HG03442 (cell line): ENCODE data around the gene FCRL3.
"Not testable (repeated sequence)": the region's sequence is repeated elsewhere in the genome, so short reads cannot be mapped to it uniquely, and the experiment has no call there.

ENCODE experiments used
- ATAC-seq: cut with Tn5 transposase; IDR thresholded peaks from one replicate; pipeline ENCODE4 v1.9.1; 2021; ENCODE audit warnings: mild to moderate bottlenecking, moderate library complexity; ENCODE audit not compliant: unreplicated experiment

The FCRL3 gene, protein sequence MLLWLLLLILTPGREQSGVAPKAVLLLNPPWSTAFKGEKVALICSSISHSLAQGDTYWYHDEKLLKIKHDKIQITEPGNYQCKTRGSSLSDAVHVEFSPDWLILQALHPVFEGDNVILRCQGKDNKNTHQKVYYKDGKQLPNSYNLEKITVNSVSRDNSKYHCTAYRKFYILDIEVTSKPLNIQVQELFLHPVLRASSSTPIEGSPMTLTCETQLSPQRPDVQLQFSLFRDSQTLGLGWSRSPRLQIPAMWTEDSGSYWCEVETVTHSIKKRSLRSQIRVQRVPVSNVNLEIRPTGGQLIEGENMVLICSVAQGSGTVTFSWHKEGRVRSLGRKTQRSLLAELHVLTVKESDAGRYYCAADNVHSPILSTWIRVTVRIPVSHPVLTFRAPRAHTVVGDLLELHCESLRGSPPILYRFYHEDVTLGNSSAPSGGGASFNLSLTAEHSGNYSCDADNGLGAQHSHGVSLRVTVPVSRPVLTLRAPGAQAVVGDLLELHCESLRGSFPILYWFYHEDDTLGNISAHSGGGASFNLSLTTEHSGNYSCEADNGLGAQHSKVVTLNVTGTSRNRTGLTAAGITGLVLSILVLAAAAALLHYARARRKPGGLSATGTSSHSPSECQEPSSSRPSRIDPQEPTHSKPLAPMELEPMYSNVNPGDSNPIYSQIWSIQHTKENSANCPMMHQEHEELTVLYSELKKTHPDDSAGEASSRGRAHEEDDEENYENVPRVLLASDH

DNA sequence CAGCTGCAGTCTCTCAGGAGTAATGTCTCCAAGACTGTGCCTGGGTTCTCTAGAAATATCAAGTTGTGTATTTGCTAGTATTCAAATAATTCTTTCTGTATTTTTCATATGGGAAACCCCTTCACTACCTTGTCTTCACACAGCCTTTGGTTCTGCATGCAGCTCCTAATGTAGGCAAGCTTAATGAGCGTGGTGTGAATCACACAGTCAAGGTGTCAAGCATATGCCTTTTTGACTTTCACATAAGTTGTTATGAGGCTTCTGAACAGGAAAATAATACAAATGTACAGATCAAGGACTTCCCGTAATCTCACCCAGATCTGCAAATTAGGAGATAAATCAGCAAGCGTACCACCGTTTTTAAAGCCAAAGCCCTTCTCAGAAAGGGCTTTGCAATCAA is at the start of gene FCRL3:
Gene FCRL3 (minus strand): TSS at position 38 of the 400 bp plus-strand sequence. CDS start 280 bp downstream, outside the sequence.
- ATAC-seq = no peak

DNA sequence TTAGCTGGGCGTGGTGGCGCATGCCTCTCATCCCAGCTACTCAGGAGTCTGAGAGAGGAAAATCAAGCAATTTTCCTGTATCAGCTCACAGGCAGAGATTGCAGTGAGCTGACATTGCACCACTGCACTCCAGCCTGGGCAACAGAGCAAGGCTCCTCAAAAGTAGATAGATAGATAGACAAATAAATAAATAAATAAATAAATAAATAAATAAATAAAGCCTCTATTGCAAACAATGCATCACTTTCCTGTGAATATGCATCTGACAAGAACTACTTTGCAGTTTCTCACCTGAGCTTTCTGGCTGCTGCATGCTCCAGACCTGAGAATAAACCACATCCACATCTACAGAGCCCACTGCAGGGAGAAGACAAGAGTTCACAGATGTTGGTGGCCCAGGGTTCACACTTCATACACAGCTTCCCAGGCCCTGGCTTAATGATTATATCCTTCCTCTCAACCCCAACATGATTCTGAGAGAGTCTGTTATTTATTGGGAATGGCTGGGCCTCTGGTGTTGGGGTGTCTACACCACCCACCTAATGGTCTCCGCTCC is 47.8 kb upstream of the FCRL3 start:
- no peak for ATAC-seq

DNA sequence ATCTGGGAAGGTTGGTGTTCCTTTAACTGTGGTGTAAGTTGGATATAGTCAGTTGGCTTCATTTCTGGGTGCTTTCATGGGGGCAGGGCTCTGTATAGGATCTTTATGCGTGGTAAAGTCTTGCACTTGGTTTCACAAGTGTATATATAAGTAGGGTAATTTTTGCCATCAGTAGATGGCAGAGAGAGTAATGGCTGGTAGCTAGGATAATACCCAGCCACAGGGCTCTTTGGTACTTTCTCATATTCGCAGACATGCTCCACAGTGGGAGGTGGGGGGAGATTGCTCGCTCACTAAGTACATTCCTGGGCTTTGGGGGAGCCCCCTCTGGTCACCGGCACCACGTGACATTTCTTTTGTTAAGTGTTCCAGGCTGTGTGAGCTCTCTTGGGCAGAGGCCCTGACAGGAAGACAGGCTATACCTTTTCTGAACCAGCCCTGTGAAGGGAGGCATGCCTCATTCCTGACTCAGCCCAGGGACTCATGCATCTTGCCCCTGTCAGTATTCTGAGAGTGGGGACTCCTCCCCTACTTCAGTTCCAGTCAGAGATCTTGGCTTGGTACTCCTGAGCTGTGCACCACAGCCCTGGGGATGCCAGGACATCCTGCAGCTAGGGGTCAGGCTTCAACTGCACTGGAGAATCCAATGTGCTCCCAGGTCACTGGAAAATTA is 38.8 kb upstream of the FCRL3 start:
- peak; percentile 39 for ATAC-seq

DNA sequence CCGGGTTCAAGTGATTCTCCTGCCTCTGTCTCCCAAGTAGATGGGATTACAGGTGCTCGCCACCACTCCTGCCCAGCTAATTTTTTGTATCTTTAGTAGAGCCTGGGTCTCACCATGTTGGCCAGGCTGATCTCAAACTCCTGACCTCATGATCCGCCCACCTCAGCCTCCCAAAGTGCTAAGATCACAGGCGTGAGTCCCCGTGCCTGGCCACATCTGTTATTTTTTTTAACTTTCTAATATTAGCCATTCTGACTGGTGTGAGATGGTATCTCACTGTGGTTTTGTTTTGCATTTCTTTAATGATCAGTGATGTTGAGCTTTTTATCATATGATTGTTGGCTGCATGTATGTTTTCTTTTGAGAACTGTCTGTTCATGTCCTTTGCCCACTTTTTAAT is 35.4 kb upstream of the FCRL3 start:
- ATAC-seq = not testable (repeated sequence)

DNA sequence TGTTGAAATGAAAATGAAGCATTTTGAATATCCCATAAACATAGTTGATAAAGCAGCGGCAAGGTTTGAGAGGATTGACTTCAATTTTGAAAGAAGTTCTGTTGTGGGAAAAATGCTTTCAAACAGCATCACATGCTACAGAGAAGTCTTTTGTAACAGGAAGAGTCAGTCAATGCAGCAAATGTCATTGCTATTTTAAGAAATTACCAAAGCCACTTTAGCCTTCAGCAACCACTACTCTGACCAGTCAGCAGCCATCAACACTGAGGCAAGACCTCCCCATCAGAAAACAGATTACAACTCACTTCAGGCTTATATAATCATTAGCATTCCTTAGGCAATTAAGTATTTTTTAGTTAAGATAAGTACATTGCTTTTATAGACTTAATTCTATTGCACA is 33.8 kb upstream of the FCRL3 start:
- ATAC-seq = no peak

DNA sequence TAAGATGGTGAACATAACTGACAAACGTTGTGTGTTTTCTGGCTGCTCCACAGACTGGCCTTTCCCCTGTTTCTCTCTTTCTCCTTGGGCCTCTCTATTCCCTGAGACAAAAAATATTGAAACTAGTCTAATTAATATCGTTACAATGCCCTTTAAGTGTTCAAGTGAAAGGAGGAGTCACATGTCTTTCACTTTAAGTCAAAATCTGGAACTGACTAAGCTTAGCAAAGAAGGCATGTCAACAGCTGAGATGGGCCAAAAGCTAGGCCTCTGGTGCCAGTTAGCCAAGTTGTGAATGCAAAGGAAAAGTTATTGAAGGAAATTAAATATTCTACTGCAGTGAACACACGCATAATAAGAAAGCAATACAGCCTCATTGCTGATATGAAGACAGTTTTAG is 32.2 kb upstream of the FCRL3 start:
- ATAC-seq = no peak

DNA sequence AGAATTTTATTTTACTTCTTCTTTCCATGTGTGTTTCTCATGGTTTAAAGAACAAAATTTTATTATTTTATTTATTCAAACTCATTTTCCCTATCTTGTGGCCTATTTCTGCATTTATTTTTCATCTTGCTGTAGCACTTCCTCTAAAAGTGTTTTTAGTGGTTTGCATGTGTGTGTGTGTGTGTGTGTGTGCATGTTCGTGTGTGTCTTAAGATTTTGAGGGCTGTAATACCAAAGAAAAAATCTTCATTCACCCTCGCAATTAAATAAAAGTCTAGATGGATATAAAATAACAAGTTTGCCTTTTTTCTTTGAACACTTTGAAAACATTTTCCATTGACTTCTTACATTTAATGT is 24.6 kb upstream of the FCRL3 start:
- no peak for ATAC-seq

DNA sequence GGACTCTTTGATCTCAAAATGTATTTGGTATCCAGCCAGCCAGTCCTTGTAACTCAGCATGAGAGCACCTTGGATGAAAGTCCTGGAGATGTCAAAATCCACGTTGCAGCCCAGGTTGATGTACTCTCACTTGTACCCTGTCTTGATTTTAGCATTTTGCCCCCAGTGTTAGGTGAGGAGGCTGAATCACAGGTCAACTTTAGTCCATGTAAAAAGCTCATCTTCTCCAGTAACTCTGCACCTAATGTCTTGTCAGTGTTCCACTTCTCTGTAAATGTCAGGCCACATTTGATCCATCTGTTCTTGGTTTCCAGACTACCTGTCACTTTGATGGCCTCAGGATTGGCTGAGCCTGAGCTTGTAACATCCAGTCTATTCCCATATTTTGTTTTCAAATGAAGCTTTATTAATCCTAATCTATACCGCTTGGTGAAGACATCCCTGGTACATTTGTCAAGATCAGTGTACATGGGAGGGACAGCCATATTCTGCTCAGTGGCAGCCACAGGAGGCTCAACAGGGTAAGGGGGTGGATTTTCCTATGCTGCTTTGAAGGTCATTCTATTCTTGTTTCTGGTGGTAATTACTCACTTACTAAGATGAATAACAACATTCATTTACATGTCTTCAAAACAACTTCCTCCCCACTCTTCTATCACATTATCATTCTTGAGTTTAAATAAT is 24.1 kb upstream of the FCRL3 start:
- no peak for ATAC-seq

DNA sequence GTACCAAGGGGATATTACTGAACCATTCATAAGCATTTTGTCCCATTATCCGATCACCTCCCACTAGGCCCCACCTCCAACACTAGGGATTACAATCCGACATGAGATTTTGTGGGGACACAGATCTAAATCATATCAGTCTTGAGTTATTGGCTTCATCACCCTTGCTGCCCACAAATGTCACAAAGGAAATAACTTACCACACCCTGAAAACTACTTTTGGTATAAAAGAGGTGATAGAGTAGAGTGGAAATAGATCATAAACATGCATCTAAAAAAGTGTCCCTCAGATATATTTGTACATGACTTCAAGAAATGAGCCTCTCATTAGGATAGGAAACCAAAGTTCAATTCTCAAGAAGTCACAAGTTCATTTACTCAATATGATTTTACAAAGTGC is 22.6 kb upstream of the FCRL3 start:
- ATAC-seq = no peak

DNA sequence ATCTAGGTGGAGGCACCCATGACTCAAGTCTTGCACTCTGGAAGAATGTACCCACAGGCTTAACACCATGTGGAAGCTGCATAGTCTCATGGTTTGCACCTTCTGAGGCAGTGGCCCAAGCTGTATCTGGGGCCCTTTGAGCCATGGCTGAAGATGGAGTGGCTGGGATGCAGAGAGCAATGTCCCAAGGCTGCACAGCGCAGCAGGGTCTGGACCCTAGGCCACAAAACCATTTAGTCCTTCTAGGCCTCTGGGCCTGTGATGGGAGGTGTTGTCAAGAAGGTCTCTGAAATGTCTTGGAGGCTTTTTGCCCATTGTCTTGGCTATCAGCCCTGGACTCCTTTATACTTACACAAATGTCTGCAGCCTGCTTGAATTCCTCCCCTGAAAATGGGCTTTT is 21.4 kb upstream of the FCRL3 start:
- ATAC-seq = no peak

DNA sequence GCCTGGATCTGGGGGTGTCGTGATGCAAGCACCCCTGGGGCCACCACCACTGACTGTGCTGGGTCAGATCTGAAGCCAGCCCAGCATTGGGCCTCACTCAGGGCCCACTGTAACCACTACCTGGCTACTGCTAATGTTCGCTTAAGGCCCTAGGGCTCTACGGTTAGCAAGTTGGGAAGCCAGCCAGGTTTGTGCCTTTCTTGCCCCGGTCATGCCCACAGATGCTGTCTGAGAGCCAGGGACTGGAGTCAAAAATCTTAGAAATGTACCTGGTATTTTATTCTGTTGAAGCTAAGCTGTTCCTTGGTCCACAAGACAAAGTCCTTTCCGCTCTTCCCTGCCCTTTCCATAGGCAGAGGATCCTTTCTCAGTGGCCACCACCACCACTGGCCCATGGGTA is 15.2 kb upstream of the FCRL3 start:
- no peak for ATAC-seq

DNA sequence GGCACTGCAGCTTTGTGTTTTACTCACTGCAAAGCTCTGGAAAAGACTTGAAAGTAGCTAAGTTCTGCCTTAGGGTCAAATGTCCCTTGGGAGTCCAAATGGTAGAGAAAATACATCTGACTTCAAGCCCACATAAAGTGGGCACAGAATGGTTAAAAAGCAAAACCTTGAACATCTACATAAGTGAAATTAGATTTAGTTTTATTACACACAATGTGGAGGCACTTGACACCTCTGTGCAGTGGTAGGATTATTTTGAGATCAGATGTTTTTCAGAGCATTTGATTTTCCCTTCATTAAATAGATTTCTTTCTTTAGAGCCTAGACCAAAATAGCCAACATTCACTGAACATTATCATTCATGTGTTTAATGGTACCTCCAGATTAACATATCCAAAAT is 11.2 kb upstream of the FCRL3 start:
- no peak for ATAC-seq

DNA sequence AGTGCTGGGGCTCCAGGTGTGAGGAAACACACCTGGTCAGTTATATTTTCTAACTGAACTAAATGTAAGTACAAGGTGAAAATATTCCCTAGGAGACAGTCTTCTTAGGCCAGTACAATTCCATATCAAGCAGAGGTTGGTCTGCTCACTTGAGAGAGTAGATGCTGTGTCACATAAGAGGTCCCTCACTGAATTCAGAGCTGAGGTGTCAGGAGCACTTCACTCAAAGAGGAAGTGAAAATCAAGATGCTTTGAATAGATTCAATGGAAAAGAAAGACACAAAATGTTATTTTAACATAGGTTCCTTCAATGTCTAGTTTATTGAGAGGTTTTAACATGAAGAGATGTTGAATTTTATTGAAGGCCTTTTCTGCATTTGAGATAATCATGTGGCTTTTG is 4.3 kb upstream of the FCRL3 start:
- peak; percentile 70 for ATAC-seq

DNA sequence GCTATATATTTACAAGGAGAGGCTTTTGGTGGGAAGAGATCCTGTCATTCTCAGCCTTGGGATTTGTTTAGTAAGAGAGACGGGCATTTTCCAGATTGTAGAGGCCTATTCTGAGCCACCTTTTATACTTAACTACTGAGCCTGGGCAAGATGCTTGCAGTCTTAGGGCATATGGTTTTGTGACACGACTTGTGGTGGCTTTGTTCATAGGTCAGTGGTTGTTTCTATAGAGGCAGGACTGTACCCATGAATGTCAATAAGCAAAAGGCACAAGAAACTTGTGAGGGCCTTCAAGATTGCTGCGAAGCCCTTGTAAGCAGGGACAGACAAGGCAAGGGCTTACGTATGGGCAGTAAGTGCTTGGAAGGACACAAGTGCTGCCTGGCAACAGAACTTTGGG is 3.4 kb upstream of the FCRL3 start:
- no peak for ATAC-seq

DNA sequence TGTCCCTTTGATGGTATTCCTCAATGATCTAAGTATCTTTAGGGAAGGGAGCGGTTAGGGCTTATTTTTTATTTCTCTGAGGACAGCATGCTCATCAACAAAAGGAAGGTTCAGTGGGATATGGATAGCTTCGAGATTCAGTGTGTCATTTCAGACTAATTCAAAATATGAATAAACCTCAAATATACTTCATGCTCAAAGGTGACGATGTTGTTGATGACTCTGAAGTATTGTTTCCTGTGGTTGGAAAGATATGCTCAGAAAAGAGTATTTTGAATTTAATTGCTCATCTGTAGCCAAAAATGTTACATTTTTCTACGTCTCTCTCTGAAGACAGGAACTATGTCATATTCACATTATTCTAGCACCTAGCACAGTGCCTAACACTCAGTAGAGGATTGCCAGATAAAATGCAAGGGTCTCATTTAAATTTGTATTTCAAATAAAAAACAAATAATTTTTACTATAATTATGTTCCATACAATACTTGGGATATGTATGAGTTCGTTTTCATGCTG is 1.8 kb upstream of the FCRL3 start:
- ATAC-seq = no peak

DNA sequence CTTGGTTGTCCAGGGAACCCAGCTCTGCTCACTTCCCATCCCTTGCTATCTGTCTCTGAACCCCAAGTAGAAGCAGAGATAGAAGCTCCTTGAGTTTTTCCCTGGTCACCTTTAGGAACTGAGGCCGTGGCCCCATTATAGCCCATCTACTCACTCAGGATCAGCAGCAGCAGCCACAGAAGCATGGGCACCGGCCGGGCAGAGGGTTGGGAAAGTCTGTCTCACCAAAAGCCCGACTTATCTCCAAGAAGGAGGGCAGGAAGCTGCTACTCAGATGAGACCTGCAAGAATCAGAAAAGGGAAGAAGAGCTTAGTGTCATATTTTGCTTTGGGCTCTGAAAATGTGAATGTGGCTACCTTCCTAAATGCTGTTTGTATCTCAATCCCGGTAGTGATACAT is 264 bp downstream of the FCRL3 start:
- no peak for ATAC-seq

DNA sequence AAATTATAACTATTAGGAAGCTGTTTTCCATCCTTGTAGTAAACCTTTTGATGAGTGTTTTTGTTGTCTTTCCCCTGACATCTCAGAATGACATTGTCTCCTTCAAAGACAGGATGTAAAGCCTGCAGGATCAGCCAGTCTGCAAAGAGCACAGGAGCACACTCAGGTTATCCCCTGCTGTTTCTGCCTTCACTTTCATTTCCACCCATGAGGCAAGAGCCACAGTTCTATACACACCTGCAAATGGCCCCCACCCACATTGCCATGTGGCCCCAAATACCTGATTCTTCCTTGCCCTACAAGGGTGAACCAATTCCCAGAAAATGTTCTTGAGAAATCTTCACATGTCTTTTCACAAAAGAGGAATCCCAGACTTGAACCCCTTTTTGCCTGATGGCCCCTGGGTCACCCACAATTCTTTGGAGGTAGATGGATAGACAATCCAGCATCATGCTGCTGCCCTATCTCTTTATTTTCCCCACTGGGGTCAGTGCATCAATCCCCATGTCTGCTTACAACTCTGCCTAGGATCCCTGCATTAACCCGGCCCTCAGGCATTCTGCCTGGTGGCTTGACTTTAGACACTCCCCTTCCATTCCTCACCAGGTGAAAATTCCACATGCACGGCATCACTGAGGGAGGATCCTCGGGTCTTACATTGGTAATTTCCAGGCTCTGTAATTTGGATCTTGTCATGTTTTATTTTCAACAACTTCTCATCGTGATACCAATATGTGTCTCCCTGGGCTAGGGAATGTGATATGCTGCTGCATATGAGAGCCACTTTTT is 2.6 kb downstream of the FCRL3 start:
- ATAC-seq = no peak

DNA sequence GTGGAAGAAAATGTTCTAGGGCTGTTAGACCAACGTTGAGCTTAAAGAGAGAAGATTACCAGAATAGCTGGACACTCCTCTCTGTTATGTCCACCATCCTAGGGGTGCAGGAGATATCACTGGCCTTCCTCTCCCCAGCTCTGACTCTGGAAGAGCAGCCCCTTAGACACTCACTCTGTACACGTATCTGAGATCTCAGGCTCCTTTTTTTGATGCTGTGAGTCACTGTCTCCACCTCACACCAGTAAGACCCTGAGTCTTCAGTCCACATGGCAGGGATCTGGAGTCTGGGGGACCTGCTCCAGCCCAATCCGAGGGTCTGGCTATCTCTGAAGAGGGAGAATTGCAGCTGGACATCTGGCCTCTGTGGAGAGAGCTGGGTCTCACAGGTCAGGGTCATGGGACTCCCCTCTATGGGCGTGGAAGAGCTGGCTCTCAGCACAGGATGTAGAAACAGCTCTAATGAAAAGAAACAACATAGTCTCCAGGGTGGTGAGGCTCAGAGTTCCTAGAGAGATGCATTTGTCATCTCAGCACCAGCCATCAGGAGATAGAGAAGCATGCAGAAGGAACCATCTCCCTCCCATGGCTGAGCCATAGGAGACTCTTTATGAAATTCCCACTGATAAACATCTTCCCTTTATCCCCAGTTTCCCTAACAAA is 3.5 kb downstream of the FCRL3 start:
- ATAC-seq = no peak

DNA sequence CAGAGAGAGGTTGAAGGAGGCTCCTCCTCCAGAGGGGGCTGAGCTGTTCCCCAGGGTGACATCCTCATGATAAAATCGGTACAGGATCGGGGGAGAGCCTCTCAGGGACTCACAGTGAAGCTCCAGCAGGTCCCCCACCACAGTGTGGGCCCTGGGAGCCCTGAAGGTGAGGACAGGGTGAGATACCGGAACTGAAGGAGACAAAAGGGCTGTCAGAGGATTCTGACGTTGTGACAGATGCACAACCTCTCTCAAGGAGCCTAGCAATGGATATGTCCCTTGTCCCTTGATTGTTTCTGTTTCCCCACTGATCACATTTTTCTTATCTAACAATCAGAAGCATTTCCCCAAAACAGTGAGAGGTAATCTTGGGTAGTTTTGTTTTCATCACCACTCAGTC is 5.2 kb downstream of the FCRL3 start:
- no peak for ATAC-seq
